Measurements from ENCODE around the gene LIPC.

DNA sequence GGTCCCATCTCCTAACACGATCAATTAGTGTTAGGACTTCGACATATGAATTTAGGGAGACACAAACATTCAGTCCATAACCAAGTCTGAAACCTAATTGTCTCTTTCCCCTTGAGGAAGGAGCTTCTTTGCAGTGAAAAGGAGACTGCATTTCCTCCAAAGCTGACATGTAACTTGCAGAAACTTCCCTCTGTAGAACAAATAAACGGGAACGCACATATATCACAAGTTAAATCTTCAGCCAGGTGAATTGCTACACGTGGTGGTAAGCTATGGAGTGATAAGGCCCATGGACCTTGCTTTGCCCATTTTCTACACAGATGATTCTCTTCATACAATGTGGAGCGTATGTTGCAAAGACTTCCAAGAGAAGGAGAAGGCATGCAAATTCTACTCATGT lies 47.1 kb upstream of the LIPC start:
- TF ChIP-seq, protein P1, sequence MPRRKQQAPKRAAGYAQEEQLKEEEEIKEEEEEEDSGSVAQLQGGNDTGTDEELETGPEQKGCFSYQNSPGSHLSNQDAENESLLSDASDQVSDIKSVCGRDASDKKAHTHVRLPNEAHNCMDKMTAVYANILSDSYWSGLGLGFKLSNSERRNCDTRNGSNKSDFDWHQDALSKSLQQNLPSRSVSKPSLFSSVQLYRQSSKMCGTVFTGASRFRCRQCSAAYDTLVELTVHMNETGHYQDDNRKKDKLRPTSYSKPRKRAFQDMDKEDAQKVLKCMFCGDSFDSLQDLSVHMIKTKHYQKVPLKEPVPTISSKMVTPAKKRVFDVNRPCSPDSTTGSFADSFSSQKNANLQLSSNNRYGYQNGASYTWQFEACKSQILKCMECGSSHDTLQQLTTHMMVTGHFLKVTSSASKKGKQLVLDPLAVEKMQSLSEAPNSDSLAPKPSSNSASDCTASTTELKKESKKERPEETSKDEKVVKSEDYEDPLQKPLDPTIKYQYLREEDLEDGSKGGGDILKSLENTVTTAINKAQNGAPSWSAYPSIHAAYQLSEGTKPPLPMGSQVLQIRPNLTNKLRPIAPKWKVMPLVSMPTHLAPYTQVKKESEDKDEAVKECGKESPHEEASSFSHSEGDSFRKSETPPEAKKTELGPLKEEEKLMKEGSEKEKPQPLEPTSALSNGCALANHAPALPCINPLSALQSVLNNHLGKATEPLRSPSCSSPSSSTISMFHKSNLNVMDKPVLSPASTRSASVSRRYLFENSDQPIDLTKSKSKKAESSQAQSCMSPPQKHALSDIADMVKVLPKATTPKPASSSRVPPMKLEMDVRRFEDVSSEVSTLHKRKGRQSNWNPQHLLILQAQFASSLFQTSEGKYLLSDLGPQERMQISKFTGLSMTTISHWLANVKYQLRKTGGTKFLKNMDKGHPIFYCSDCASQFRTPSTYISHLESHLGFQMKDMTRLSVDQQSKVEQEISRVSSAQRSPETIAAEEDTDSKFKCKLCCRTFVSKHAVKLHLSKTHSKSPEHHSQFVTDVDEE (CRISPR knock-in tag; IDR thresholded peaks at IDR 0.05): no peak
- TF ChIP-seq CSDC2 (CRISPR knock-in tag; IDR thresholded peaks at IDR 0.05) (no peak), RARB (CRISPR knock-in tag; IDR thresholded peaks at IDR 0.05) (no peak), OSR1 (CRISPR knock-in tag; IDR thresholded peaks at IDR 0.05) (no peak), TOX (CRISPR knock-in tag; IDR thresholded peaks at IDR 0.05; ENCODE audit: borderline replicate concordance) (no peak), ARNTL (CRISPR knock-in tag; IDR thresholded peaks at IDR 0.05; ENCODE audit: borderline replicate concordance, low read depth) (no peak), GLIS3 (CRISPR knock-in tag; IDR thresholded peaks at IDR 0.05) (no peak), SNAI2 (CRISPR knock-in tag; IDR thresholded peaks at IDR 0.05) (no peak)
- TF ChIP-seq, protein P2, sequence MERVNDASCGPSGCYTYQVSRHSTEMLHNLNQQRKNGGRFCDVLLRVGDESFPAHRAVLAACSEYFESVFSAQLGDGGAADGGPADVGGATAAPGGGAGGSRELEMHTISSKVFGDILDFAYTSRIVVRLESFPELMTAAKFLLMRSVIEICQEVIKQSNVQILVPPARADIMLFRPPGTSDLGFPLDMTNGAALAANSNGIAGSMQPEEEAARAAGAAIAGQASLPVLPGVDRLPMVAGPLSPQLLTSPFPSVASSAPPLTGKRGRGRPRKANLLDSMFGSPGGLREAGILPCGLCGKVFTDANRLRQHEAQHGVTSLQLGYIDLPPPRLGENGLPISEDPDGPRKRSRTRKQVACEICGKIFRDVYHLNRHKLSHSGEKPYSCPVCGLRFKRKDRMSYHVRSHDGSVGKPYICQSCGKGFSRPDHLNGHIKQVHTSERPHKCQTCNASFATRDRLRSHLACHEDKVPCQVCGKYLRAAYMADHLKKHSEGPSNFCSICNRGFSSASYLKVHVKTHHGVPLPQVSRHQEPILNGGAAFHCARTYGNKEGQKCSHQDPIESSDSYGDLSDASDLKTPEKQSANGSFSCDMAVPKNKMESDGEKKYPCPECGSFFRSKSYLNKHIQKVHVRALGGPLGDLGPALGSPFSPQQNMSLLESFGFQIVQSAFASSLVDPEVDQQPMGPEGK (CRISPR knock-in tag; IDR thresholded peaks at IDR 0.05; ENCODE audit: borderline replicate concordance): no peak
- TF ChIP-seq, protein P3, sequence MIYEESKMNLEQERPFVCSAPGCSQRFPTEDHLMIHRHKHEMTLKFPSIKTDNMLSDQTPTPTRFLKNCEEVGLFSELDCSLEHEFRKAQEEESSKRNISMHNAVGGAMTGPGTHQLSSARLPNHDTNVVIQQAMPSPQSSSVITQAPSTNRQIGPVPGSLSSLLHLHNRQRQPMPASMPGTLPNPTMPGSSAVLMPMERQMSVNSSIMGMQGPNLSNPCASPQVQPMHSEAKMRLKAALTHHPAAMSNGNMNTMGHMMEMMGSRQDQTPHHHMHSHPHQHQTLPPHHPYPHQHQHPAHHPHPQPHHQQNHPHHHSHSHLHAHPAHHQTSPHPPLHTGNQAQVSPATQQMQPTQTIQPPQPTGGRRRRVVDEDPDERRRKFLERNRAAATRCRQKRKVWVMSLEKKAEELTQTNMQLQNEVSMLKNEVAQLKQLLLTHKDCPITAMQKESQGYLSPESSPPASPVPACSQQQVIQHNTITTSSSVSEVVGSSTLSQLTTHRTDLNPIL (CRISPR knock-in tag; IDR thresholded peaks at IDR 0.05; ENCODE audit: low read depth): no peak

All from SK-N-SH treated with all-trans-retinoic acid at 6 μM for 48 hours (cell line).